Sigmoid colon (tissue), 4 donors: ENCODE results near the gene PROM2.

Source experiments
- EP300 ChIP-seq, 4 donors: sonication (generic); formaldehyde crosslinking; IDR thresholded peaks; one replicate each; pipeline ENCODE4 v1.6.1; 2017; ENCODE audit warnings: antibody characterized with exemption in 4 of 4
- POLR2A ChIP-seq, 2 donors: fragments of 450-650 bp; IDR thresholded peaks; one replicate each; pipeline ENCODE4 v1.6.1; 2016; ENCODE audit warnings: antibody characterized with exemption in 2 of 2, mild to moderate bottlenecking in 2 of 2, moderate library complexity in 2 of 2
- POLR2AphosphoS5 ChIP-seq, 4 donors: sonication (generic); formaldehyde crosslinking; IDR thresholded peaks; one replicate each; pipeline ENCODE4 v1.6.1; 2017; ENCODE audit warnings: antibody characterized with exemption in 4 of 4

DNA sequence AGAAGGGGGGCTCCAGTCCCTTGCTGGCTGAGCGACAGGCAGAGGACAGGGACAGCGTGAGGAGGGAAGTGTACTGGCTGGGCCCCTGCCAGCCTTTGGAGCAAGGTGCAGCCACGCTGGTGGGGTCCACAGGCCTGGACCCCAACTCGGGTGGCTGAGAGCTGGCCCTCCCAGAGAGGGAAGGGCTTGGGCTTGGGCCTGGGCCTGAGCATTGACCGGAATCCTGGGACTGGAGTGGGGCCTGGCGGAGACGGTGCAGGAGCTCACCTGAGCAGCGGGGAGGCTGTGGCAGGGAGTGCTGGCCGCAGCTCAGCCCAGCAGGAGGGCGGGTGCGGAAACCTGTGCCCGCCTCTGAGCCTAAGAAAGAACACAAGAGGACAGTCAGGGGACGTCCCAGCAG, 50.8 kb downstream of the PROM2 start:
- TF ChIP-seq POLR2AphosphoS5 (IDR thresholded peaks at IDR 0.05) (no peak), POLR2A (IDR thresholded peaks at IDR 0.05) (no peak), EP300 (IDR thresholded peaks at IDR 0.05) (no peak)
